ENCODE measurements around the gene RBFA. TPM values are rescaled to one million over a fixed set of nuclear protein-coding genes. Genes with fewer than 3 reads are reported as not detected.
"Not testable (repeated sequence)": the region's sequence is repeated elsewhere in the genome, so short reads cannot be mapped to it uniquely, and the experiment has no call there.

The RBFA gene
- total and polyA plus RNA-seq, 2 donors (not counting 1 experiment from before 2014, with no cell fraction given) = 25.3 TPM

GRCh38 chr18:79989195-79989497 is 45.1 kb upstream of the RBFA start:
- Histone ChIP-seq H3K4me2 (ENCODE audit: extremely low read depth, insufficient read depth, low read length) (peak overlapping the region; percentile 97), H2AFZ (ENCODE audit: low read length) (no peak overlapping the region)

GRCh38 chr18:79991494-79991893 is 42.7 kb upstream of the RBFA start:
- Histone ChIP-seq H3K4me1 (ENCODE audit: control insufficient read depth, extremely low read depth, insufficient read depth, low read length) (peaks cover under 1% of the 10 kb centered on the region), H3K27ac (ENCODE audit: insufficient read depth, low read length) (no peak overlapping the region), H3K4me2 (ENCODE audit: extremely low read depth, insufficient read depth, low read length) (no peak overlapping the region), H3K9me3 (ENCODE audit: control insufficient read depth, insufficient read depth, low read depth, low read length) (no peaks in the 10 kb centered on the region), H4K20me1 (ENCODE audit: control insufficient read depth, extremely low read depth, insufficient read depth, low read length) (peaks cover 2% of the 10 kb centered on the region), H3K27me3 (ENCODE audit: control insufficient read depth, insufficient read depth, low read length) (no peaks in the 10 kb centered on the region), H2AFZ (ENCODE audit: low read length) (no peak overlapping the region), H3K36me3 (ENCODE audit: control insufficient read depth, insufficient read depth, low read length) (no peaks in the 10 kb centered on the region), H3K79me2 (ENCODE audit: control insufficient read depth, insufficient read depth, low read length) (peaks cover 18% of the 10 kb centered on the region), H3K4me3 (replicated peaks in 1 of 4; ENCODE audit: control extremely low read depth in 1 of 4, insufficient read depth in 1 of 4, low read depth in 3 of 4, low read length in 4 of 4) (no peak overlapping the region), H3K9ac (ENCODE audit: insufficient read depth, low read length) (no peak overlapping the region)
- TF ChIP-seq EZH2 (IDR thresholded peaks at IDR 0.05; ENCODE audit: low read length, missing control alignments) = no peak
- TF ChIP-seq CTCF (conservative IDR thresholded peaks at IDR 0.05 in 1 of 2, IDR thresholded peaks at IDR 0.05 in 1 of 2; ENCODE audit: low read depth in 1 of 2, low read length in 2 of 2) = no peak
- DNase-seq (ENCODE audit: low read depth in 2 of 2) = no peak

More at GRCh38 chr18:79989195-79989497, 45.1 kb upstream of the RBFA start:
- Histone ChIP-seq H3K9ac (ENCODE audit: insufficient read depth, low read length) (peak overlapping the region; percentile 97), H3K79me2 (ENCODE audit: control insufficient read depth, insufficient read depth, low read length) (peaks cover 41% of the 10 kb centered on the region), H3K4me1 (ENCODE audit: control insufficient read depth, extremely low read depth, insufficient read depth, low read length) (peaks cover 2% of the 10 kb centered on the region), H3K36me3 (ENCODE audit: control insufficient read depth, insufficient read depth, low read length) (no peaks in the 10 kb centered on the region), H3K4me3 (replicated peaks in 1 of 4; ENCODE audit: control extremely low read depth in 1 of 4, insufficient read depth in 1 of 4, low read depth in 3 of 4, low read length in 4 of 4) (peak overlapping the region; percentile 82 to 96 (median 90)), H3K27me3 (ENCODE audit: control insufficient read depth, insufficient read depth, low read length) (no peaks in the 10 kb centered on the region), H3K27ac (ENCODE audit: insufficient read depth, low read length) (peak overlapping the region; percentile 98), H3K9me3 (ENCODE audit: control insufficient read depth, insufficient read depth, low read depth, low read length) (no peaks in the 10 kb centered on the region), H4K20me1 (ENCODE audit: control insufficient read depth, extremely low read depth, insufficient read depth, low read length) (peaks cover 2% of the 10 kb centered on the region)
- no peak for DNase-seq (ENCODE audit: low read depth in 2 of 2)
- TF ChIP-seq CTCF (conservative IDR thresholded peaks at IDR 0.05 in 1 of 2, IDR thresholded peaks at IDR 0.05 in 1 of 2; ENCODE audit: low read depth in 1 of 2, low read length in 2 of 2) (no peak), EZH2 (IDR thresholded peaks at IDR 0.05; ENCODE audit: low read length, missing control alignments) (no peak)

GRCh38 chr18:79999701-80000100 is 34.5 kb upstream of the RBFA start:
- not testable (repeated sequence) for H3K4me3 ChIP-seq (replicated peaks in 1 of 4; ENCODE audit: control extremely low read depth in 1 of 4, insufficient read depth in 1 of 4, low read depth in 3 of 4, low read length in 4 of 4); H3K27me3 ChIP-seq (ENCODE audit: control insufficient read depth, insufficient read depth, low read length); H3K9ac ChIP-seq (ENCODE audit: insufficient read depth, low read length); H3K27ac ChIP-seq (ENCODE audit: insufficient read depth, low read length); H3K79me2 ChIP-seq (ENCODE audit: control insufficient read depth, insufficient read depth, low read length); H4K20me1 ChIP-seq (ENCODE audit: control insufficient read depth, extremely low read depth, insufficient read depth, low read length); DNase-seq (ENCODE audit: low read depth in 2 of 2); H3K36me3 ChIP-seq (ENCODE audit: control insufficient read depth, insufficient read depth, low read length); H3K4me2 ChIP-seq (ENCODE audit: extremely low read depth, insufficient read depth, low read length); H2AFZ ChIP-seq (ENCODE audit: low read length); H3K9me3 ChIP-seq (ENCODE audit: control insufficient read depth, insufficient read depth, low read depth, low read length); H3K4me1 ChIP-seq (ENCODE audit: control insufficient read depth, extremely low read depth, insufficient read depth, low read length)
